IPS-18c (cell line): ENCODE data around the gene ELAVL1.
"Not testable (repeated sequence)": the region's sequence is repeated elsewhere in the genome, so short reads cannot be mapped to it uniquely, and the experiment has no call there.

Source experiments
- H3K4me3 ChIP-seq: 2 replicates; pipeline ENCODE4 v1.7.0; 2013; ENCODE audit warnings: low read depth, mild to moderate bottlenecking, low read length, moderate library complexity; ENCODE audit not compliant: insufficient read depth
- H3K9me3 ChIP-seq: one replicate; pipeline ENCODE4 v1.6.1; 2013; ENCODE audit warnings: mild to moderate bottlenecking, low read length, moderate library complexity; ENCODE audit not compliant: control insufficient read depth, insufficient read depth

Gene ELAVL1

DNA sequence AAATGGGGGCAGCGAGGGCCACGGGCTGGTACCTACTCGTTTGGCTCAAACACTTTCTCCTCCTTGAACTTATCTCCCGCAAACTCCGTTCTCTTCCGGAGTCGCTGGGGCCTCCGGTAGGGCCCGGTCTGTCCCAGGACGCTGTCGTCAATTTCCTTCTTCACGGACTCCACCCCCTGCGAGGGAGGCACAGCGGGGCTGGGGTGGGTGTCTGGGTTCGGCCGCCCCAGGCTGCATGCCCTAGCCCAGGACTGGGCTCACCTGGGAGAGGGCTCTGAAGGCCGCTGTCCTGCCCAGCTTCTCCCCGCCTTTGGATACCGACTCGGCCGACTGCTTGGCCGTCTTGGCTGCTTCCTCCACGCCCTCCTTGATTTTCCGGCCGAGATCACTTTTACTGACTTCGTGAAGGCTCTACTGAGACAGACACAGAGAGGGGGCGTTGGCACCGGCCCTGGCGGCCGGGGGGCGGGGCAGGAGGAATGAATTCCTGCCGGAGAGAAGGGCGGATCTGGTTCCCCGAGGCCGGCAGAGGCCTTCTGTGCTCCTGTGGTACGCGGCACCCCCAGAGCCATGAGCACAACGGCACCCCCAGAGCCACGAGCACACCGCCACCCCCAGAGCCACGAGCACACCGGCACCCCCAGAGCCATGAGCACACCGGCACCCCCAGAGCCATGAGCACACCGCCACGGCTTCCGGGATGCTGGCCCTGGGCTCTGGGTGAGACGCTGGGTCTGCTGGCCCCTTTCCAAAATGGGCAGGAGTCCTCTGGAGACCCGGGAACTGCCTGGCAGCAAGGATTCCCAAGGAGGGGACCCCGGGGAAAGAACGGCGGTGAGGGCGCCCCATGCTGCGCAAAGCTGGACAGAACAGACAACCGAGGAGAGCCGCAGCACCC lies 71.4 kb downstream of the ELAVL1 start:
- Histone ChIP-seq H3K9me3 (no peaks in the 10 kb centered on the region), H3K4me3 (no peak overlapping the region)

DNA sequence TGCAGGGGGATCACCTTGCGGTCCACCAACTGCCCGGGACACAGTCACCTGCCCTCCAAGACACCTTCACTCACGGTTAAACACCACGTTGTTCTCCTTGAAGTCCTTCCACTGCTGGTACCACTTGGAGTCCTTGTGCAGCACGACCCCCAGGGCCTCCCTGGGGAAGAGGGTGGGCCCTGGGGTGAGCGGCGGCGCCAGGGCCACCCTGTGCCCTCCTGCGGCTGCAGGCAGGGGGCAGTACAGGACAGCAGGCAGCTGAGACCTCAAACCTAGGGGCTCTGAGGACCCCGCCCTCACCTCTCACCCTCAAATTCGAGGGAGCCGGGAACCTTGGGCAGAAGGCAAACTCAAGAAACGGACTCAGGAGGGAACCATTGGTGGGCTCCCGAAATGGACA lies 72.0 kb downstream of the ELAVL1 start:
- H3K9me3 ChIP-seq: no peaks in the 10 kb centered on the region
- H3K4me3 ChIP-seq: no peak overlapping the region

DNA sequence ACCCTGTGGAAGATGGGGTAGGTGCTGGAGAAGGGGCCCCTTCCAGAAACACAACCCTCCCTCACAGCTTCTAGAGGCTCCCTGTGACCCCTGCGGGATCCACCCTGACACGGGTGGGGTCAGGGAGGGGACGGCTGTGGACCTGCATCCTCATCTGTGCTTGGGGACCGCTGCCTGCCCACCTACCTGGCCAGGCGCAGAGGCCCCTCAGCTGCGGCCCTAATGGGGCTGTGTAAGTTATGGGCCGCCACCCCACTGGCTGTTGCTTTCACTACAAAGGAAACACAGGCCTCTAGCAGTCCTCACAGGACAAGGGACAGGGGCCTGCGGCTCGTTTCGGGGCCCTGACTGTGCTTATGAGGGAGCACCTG lies 72.5 kb downstream of the ELAVL1 start:
- no peaks in the 10 kb centered on the region for H3K9me3 ChIP-seq
- H3K4me3 ChIP-seq: no peak overlapping the region

DNA sequence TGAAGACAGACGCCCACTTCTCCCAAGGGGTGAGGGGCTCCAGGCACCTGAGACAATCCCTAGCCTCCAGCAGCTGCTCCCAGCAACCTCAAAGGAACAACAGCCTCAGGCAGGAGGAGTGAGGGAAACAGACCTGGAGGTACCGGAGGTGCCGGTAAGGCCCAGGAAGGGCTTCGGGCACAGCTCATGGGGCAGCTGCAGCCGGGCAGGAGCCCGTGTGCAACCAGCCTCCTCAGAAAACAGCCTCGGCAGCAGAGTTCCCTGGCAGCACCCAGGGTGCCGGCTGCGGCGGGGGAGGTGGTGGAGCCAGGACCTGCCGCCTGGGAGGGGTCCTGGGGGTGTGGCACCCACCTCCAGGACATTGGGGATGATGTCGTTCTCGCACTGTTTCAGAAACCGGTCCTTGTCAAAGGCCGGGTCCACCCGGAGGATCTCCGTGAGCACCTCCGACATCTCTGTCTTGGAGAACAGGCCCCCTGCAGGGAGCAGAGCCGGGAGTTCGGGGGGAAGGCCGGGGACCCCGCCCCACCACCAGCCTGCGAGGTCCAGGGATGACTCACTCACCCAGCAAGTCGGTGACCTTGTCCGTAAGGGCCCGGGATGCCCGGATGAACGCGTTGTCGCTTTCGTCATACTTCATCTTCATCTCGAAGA lies 73.0 kb downstream of the ELAVL1 start:
- H3K4me3 ChIP-seq: no peak overlapping the region
- H3K9me3 ChIP-seq: no peaks in the 10 kb centered on the region

DNA sequence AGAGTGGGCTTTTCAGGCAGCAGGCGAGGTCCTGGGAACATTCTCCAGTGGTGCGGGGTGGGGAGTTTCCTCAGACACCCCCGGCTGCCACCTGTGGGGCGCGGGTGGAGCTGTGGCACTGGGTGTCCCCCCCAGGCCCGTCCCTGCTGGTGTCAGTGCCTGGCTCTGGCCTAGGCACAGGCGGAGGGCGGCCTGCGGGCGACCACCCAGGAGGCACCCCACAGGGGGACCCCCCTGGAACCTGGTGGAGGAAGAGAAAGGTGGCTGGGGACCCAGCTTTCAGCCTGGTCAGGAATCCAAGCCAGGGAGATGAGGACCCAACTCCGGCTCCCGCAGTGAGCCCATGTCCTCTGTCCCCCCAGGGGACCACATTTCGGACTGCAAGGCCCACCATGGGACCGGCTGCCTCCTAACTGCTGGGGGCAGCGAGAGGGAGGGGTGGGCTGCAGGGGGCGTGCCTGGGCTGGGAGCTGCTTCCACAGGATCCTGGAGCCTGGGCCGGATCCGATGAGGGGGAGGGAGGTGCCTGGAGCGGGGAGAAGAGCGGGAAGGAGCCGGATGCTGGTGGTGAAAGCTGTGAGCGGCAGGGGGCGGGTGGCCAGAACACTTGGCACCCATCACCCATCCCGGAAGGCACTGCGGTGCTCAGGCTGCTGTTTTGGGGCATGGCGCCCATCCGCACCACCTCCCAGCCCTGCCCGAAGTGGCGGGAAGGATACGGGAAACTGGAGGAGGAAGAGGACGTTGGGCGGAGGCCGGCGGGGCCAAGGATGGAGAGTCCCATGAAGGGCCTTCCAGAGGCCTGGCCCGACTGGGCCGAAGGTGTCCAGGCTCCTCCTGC lies 74.0 kb downstream of the ELAVL1 start:
- Histone ChIP-seq H3K4me3 (no peak overlapping the region), H3K9me3 (no peaks in the 10 kb centered on the region)

DNA sequence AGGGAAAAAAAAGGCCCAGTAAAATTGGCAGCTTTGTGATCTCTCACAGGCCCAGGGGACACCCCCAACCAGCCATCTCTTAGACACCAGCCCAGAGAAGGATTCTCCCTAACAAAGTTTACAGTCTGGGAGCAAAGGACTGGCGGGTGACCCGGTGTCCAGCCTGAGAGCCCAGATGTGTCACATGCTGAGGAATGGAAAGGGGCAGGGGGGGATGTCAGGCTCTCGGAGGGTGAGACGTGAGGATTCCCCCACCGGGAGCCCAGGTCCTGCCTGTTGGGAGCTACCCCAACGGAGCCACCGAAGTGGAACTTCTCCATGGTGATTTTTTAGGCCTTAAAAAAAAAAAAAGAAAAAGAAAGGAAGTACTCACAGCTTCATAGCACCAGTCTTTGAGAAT lies 74.7 kb downstream of the ELAVL1 start:
- Histone ChIP-seq H3K9me3 (no peaks in the 10 kb centered on the region), H3K4me3 (no peak overlapping the region)

DNA sequence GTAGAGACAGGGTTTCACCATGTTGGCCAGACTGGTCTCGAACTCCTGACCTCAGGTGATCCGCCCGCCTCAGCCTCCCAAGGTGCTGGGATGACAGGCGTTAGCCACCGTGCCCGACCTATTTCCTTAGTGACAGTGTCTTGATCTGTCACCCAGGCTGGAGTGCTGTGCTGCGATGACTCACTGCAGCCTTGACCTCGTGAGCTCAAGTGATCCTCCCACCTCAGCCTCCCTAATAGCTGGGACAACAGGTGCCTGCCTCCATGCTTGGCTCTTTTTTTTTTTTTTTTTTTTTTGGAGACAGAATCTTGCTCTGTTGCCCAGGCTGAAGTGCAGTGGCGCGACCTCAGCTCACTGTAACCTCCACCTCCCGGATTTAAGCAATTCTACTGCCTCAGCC lies 75.4 kb downstream of the ELAVL1 start:
- not testable (repeated sequence) for H3K4me3 ChIP-seq, H3K9me3 ChIP-seq

DNA sequence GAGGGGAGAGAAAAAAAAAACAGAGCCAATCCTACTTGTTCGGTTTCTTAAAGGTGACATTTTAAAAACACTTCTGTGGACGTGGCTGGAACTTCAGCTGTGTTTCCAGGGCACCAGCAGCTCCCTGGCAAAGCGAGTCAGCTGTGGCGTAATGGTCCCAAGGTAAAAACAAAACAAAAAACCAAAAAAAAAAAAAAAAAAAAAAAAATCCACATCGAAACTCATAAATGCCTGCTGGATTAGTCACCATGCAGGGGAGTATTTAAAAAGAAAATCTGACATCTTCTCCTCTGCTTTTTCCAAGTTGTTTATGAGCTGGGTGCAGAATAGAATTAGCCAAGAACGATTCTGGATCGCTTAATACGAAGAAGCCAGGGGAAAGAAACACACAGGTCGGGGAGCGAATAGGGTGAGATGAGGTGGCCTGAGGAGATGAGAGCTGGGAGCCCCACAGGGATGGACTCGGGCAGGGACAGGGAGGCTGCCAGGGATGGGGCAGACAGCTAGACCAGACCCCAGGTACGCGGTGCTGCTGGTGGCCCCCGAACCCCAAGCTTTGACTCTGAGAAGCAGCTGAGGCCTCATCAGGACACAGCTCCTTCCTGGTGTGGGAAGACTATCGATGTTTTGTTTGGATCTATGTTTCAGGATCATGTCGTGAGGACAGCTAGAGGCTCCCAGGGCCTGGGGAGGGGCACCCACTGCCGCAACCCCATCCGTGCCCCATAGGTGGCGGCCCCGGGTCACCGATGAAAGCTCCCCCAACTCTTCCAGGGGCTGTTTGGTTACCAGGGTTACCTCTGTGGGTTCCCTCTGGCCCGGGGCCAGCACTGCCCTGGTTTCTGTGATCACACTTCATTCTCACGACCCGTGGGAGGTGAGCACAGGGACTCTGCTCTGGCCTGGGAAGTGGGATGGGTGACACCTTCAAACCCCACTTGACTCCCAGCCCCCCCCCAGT lies 76.4 kb downstream of the ELAVL1 start:
- H3K9me3 ChIP-seq: no peaks in the 10 kb centered on the region
- H3K4me3 ChIP-seq: no peak overlapping the region

DNA sequence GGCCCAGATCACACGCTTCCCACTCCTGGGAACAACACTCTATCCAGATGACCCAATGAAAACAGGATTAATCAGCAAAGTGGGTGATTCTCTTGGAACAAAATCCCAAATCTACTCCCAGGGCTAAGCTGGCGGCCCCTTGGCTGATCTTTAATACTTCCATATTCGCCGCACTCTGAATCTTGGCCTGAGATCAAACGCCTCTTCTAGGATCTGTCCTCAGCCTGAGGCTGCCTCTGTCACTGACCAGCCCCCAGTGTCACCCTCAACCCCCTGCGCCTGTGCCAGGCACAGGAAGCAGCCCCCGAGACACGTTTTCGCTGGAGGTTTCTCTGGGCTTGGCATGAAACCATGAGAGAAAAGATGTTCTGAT lies 77.1 kb downstream of the ELAVL1 start:
- Histone ChIP-seq H3K9me3 (no peaks in the 10 kb centered on the region), H3K4me3 (no peak overlapping the region)

DNA sequence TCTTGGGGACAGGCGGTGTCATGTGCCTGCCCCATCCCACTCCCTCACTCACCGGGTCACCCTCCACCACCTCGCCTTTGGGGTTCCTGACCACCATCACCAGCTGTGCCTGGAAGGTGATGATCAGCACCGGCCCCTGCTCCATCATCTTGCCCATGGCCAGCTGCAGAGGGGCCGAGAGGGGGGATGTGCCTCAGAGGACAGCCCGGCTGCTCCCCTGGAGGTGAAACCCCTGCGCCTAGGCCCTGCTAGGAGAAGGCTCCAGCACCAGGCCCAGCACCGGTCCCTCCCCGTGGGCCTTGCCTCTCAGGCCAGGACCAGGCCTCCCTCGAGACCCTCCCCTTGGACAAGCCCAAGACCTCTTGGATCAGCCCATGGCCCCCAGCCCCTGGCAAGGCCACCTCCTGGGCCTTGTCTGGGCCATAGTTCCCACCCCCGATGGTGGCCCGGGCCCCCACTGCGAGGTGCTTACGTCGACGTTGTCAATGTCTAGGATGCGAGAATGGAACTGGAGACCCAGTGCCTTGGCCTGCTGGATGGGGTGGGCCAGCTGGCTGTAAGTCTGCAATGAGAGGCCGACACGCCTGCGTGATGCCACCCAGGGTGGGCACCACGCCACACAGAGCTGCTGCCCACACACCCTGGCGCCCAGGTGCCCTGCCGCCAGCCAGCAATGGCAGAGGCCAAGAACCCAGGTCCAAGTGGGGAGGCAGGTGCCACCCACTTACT lies 77.7 kb downstream of the ELAVL1 start:
- no peak overlapping the region; the same call in 1 of the 2 replicates for H3K4me3 ChIP-seq
- no peaks in the 10 kb centered on the region for H3K9me3 ChIP-seq

DNA sequence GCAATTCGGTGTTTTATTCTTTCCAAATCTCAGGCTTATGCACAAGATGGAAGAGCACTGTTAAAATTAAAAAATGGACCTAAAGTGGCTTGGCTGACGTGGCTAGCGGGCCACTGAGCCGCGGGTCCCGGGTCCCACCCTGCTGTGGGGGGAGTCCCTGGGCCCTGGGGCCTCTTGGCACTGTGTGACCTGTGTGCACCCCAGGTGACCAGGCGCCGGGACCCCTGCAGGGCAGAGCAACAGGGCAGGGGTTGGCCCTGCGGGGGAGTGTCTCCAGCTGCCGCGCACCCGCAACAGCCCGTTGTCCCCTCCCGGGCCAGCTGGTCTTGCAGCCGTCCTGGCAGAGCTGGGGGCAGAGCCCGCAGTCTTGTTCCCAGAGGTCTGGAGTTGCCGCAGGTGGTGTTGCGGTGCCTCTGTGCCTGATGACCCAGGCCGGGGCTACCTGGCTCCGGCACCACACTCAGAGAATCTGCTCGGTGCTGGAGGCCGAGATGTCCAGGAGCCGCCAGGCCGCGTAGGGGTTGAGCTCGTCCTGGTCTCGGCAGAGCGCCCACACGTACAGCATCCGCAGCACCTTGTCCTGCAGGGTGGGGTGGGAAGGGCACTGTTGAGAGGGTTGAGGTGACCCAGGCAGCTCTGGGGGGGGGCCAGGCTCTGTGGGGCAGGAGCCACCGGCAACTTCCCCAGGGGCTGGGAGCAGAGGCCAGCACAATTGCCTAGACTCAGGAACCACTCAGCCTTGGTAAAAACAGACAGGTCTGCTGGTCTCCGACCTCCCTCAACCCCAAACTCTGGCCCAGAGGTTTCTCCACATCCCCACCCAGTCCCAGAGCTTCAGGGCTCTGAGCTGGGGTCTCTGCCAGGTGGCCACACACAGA lies 78.5 kb downstream of the ELAVL1 start:
- Histone ChIP-seq H3K9me3 (no peaks in the 10 kb centered on the region), H3K4me3 (no peak overlapping the region)

DNA sequence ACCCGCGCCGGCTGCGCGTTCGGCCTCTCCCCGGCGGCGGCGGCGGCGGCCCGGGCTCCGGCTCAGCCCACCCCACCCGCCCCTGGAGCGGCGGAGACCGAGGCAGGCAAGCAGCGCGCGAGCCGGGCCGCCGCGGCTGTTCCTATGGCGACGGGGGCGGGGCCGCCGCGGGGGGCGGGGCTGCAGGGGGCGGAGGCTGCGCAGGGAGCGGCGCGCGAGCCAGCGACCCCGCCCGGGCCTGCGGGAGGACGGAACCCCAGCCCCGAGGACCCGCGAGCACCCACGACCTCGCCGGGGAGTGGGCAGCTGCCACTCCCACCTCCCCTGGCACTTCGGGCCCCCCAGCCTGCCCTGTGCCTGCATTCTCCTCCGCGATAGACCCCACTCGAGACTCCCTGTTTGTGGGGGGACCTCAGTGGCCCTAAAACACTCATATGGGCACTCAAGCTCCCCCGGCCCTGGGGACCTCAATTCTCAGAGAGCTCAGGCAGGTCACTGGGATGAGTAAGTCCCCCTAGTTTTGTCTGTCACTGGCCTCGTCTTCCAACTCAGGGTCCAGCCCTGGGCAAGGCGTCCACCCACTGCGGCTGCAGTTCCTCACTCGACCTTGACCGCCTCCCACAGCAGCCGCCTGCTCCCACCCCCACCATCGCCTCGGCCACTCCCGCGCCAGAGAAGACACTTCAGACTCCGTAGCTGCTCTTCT lies 79.3 kb downstream of the ELAVL1 start, which contains the start of gene CTXN1:
CTXN1 (minus strand) TSS at position 115 of the 706 bp plus-strand sequence. CDS start 597 bp downstream, outside the sequence.
- no peaks in the 10 kb centered on the region for H3K9me3 ChIP-seq
- H3K4me3 ChIP-seq: peak within 1 kb of the TSS; percentile 62

DNA sequence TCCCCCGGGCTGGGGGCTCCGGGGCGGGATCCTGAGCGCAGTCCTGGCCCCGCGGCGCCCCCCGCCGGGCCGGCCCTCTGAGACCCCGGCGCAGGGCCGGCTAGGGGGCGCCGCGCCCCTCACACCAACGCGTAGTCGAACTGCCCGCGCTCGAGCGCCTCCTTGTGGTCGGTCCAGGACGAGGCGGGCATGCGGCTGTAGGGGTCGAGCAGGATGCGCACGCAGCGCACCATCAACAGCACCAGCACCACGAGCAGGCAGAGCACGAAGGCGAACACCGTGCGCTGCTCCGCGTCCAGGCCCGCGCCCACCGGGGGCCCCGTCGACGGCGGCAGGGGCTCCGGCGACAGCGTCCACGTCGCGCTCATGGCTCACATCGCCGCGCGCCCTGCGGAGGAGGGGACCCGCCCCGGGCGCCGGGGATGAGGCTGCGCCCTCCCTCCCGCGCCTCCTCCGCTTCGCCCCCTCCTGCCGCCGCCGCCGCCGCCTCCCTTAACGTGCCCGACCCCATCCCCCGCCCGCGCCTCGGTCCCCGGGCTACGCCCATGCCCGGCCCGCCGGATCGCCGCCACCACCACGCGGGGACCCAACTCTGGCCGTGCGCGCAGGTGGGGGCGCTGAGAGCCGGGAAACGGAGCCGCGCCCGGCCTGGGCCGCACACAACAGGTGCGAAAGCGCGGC lies 80.1 kb downstream of the ELAVL1 start:
- no peaks in the 10 kb centered on the region for H3K9me3 ChIP-seq
- H3K4me3 ChIP-seq: peak overlapping the region; percentile 62

DNA sequence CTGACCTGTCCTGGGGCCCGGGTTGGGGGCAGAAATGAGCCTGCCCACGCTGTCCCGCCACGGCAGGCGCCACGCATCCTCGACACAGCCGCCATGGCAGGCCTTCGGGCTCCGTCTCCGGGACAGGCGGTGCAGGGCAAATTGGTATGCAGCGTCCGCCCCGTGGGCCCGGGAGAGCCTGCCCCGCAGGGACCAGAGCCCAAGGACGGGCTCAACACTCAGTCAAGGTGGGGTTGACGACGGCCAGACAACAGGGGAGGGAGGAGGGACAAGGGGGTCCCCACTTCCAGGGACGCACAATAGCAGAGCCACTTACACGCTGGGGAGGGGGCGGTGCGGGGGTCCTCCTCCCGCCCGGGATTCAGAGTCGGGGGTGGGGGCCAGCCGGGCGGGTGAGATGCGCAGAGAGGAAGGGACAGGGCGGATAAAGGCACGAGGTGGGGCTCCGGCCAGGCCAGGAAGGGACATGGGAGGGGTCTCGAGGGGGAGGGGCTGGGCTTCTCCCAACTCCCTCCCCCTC lies 80.7 kb downstream of the ELAVL1 start:
- Histone ChIP-seq H3K9me3 (no peaks in the 10 kb centered on the region), H3K4me3 (peak overlapping the region; percentile 62; the same call in 1 of the 2 replicates)
